H9 (cell line): ENCODE results near the gene TIMM9. TPM values are rescaled to one million over a fixed set of nuclear protein-coding genes. Genes with fewer than 3 reads are reported as not detected.

Experiments
- DNase-seq: peaks from one replicate; pipeline ENCODE4 v3.0.0-alpha.2; 2017
- H2AFZ ChIP-seq: one replicate; pipeline ENCODE4 v1.6.1; 2013; ENCODE audit warnings: mild to moderate bottlenecking, low read length, control low read depth, moderate library complexity
- H2AK5ac ChIP-seq: 2 replicates; pipeline ENCODE4 v1.6.1; 2013; ENCODE audit warnings: low read length, control low read depth, mixed read lengths; ENCODE audit not compliant: insufficient read length
- H2BK120ac ChIP-seq: one replicate; pipeline ENCODE4 v1.6.1; 2013; ENCODE audit warnings: low read depth, mild to moderate bottlenecking, low read length, control low read depth, inconsistent platforms; ENCODE audit not compliant: poor library complexity, severe bottlenecking
- H2BK12ac ChIP-seq: 2 replicates; pipeline ENCODE4 v1.6.1; 2013; ENCODE audit warnings: low read length, control low read depth, mixed read lengths, low read depth; ENCODE audit not compliant: insufficient read length
- H2BK15ac ChIP-seq: 2 replicates; pipeline ENCODE4 v1.6.1; 2013; ENCODE audit warnings: low read depth, low read length, control low read depth
- H2BK20ac ChIP-seq: one replicate; pipeline ENCODE4 v1.6.1; 2013; ENCODE audit warnings: low read depth, mild to moderate bottlenecking, low read length, control low read depth, inconsistent platforms; ENCODE audit not compliant: poor library complexity, severe bottlenecking
- H2BK5ac ChIP-seq: 2 replicates; pipeline ENCODE4 v1.6.1; 2013; ENCODE audit warnings: low read length, control low read depth, mixed read lengths; ENCODE audit not compliant: insufficient read length
- H3K14ac ChIP-seq: 2 replicates; pipeline ENCODE4 v1.6.1; 2013; ENCODE audit warnings: low read length, control low read depth; ENCODE audit not compliant: insufficient read depth
- H3K18ac ChIP-seq: 2 replicates; pipeline ENCODE4 v1.6.1; 2013; ENCODE audit warnings: low read depth, mild to moderate bottlenecking, mixed read lengths, low read length, control low read depth; ENCODE audit not compliant: insufficient read length
- H3K23ac ChIP-seq: 2 replicates; pipeline ENCODE4 v1.6.1; 2013; ENCODE audit warnings: low read length, control low read depth, mixed read lengths, low read depth; ENCODE audit not compliant: insufficient read length
- H3K23me2 ChIP-seq: 2 replicates; pipeline ENCODE4 v1.6.1; 2013; ENCODE audit warnings: low read depth, mild to moderate bottlenecking, mixed read lengths, low read length, control low read depth; ENCODE audit not compliant: insufficient read length, poor library complexity, severe bottlenecking
- H3K27ac ChIP-seq: 2 replicates; pipeline ENCODE4 v1.5.1; 2013; ENCODE audit warnings: low read length, control low read depth, mixed read lengths, low read depth; ENCODE audit not compliant: insufficient read length
- H3K27me3 ChIP-seq: 2 replicates; pipeline ENCODE4 v1.6.1; 2013; ENCODE audit warnings: low read length, control low read depth, inconsistent platforms; ENCODE audit not compliant: insufficient read depth
- H3K4ac ChIP-seq: 2 replicates; pipeline ENCODE4 v1.6.1; 2013; ENCODE audit warnings: low read depth, mild to moderate bottlenecking, control low read depth, inconsistent platforms, low read length, moderate library complexity
- H3K4me1 ChIP-seq: 2 replicates; pipeline ENCODE4 v1.6.1; 2013; ENCODE audit warnings: low read length, control low read depth, inconsistent platforms; ENCODE audit not compliant: insufficient read depth
- H3K4me2 ChIP-seq: 2 replicates; pipeline ENCODE4 v1.6.1; 2013; ENCODE audit warnings: low read length, control low read depth, mixed read lengths; ENCODE audit not compliant: insufficient read length, insufficient read depth
- H3K56ac ChIP-seq: 2 replicates; pipeline ENCODE4 v1.6.1; 2013; ENCODE audit warnings: low read depth, mild to moderate bottlenecking, mixed read lengths, low read length, control low read depth; ENCODE audit not compliant: insufficient read length
- H3K79me1 ChIP-seq: 2 replicates; pipeline ENCODE4 v1.6.1; 2013; ENCODE audit warnings: low read depth, mild to moderate bottlenecking, moderate library complexity, low read length, control low read depth, inconsistent platforms; ENCODE audit not compliant: insufficient read depth, poor library complexity, severe bottlenecking
- H3K79me2 ChIP-seq: 2 replicates; pipeline ENCODE4 v1.6.1; 2013; ENCODE audit warnings: low read length, control low read depth, inconsistent platforms; ENCODE audit not compliant: insufficient read depth
- H3K9ac ChIP-seq: 2 replicates; pipeline ENCODE4 v1.6.1; 2013; ENCODE audit warnings: low read length, control low read depth, mixed read lengths; ENCODE audit not compliant: insufficient read length; ENCODE audit errors: extremely low read depth
- H3K9me3 ChIP-seq: one replicate; pipeline ENCODE4 v1.6.1; 2013; ENCODE audit warnings: low read depth, low read length, inconsistent platforms; ENCODE audit not compliant: control insufficient read depth
- H3T11ph ChIP-seq: one replicate; pipeline ENCODE4 v1.6.1; 2013; ENCODE audit warnings: mild to moderate bottlenecking, low read length, control low read depth, inconsistent platforms
- H4K20me1 ChIP-seq: one replicate; pipeline ENCODE4 v1.6.1; 2013; ENCODE audit not compliant: control insufficient read depth, insufficient read length, insufficient read depth
- H4K5ac ChIP-seq: 2 replicates; pipeline ENCODE4 v1.6.1; 2013; ENCODE audit warnings: low read depth, mild to moderate bottlenecking, mixed read lengths, low read length, control low read depth; ENCODE audit not compliant: insufficient read length
- H4K8ac ChIP-seq: replicated peaks from 2 replicates; pipeline ENCODE4 v1.6.1; 2013; ENCODE audit warnings: low read length, control low read depth, mixed read lengths, low read depth; ENCODE audit not compliant: insufficient read length
- H4K91ac ChIP-seq: 2 replicates; pipeline ENCODE4 v1.6.1; 2013; ENCODE audit warnings: low read depth, mild to moderate bottlenecking, moderate library complexity, mixed read lengths, low read length, control low read depth; ENCODE audit not compliant: insufficient read length
- H3K27ac Mint-ChIP-seq, 3 experiments: 2 replicates in 2 of 3; 3 replicates in 1 of 3; pipeline ENCODE4 v1.8.0; 2020 to 2021; ENCODE audit warnings: mixed read lengths in 3 of 3, mild to moderate bottlenecking in 1 of 3, moderate library complexity in 1 of 3
- H3K27me3 Mint-ChIP-seq: 2 replicates; pipeline ENCODE4 v1.8.0; 2021; ENCODE audit warnings: low read depth, mild to moderate bottlenecking, moderate library complexity, mixed read lengths
- H3K36me3 Mint-ChIP-seq, 3 experiments: 2 replicates in 2 of 3; 3 replicates in 1 of 3; pipeline ENCODE4 v1.8.0; 2020 to 2021; ENCODE audit warnings: low read depth in 3 of 3, mixed read lengths in 3 of 3; ENCODE audit not compliant: insufficient read depth in 1 of 3
- H3K4me1 Mint-ChIP-seq, 2 experiments: 2 replicates each; pipeline ENCODE4 v1.8.0; 2020; ENCODE audit warnings: mixed read lengths in 2 of 2
- H3K4me3 Mint-ChIP-seq, 2 experiments: 2 replicates in 1 of 2; 3 replicates in 1 of 2; pipeline ENCODE4 v1.8.0; 2020 to 2021; ENCODE audit warnings: mild to moderate bottlenecking in 2 of 2, mixed read lengths in 2 of 2, moderate library complexity in 1 of 2
- H3K9me3 Mint-ChIP-seq, 2 experiments: 2 replicates in 1 of 2; 3 replicates in 1 of 2; pipeline ENCODE4 v1.8.0; 2020; ENCODE audit warnings: mild to moderate bottlenecking in 2 of 2, mixed read lengths in 2 of 2, moderate library complexity in 1 of 2
- WGBS: extraction: QIAGEN DNeasy Blood & Tissue Kit; methylation state at CpG from one replicate; pipeline ENCODE4 v1.1.7; 2013; ENCODE audit warnings: missing lambda C conversion rate, low lambda C conversion rate, mixed read lengths; ENCODE audit not compliant: insufficient read length; ENCODE audit errors: extremely low coverage; 5-methylcytosine and 5-hydroxymethylcytosine counted together
- total RNA-seq: library from RNA; stranded (reverse); gene quantifications from 2 replicates; pipeline ENCODE4 v1.2.1, GENCODE V29; 2021
- TF ChIP-seq, protein P1 (sequence below): fragments of 200-600 bp; sonication (generic); conservative IDR thresholded peaks from 3 replicates; pipeline ENCODE4 v1.8.0; 2021; ENCODE audit warnings: antibody characterized with exemption, mild to moderate bottlenecking

TIMM9 gene
- total RNA-seq, 1 experiment from 2014 or later: 51.4 TPM

DNA sequence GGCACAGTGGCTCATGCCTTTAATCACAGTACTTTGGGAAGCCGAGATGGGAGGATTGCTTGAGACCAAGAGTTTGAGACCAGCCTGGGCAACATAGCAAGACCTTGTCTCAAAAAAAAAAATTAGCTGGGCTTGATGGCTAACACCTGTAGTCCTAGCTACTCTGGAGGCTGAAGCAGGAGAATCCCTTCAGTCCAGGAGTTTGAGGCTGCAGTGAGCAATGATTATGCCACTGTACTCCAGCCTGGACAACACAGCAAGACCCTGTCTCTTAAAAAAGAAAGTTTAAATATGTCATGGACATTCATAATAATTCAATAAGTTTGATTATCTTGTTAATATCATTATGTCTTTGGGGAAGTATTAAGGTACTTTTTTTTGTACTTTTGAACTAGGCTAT lies 39.1 kb upstream of the TIMM9 start:
- H3K4me2 ChIP-seq: no peak overlapping the region
- no peaks in the 10 kb centered on the region for H3K9me3 ChIP-seq
- Mint-ChIP-seq H3K9me3 (no peaks in the 10 kb centered on the region), H3K36me3 (peaks cover 4 to 26% (median 12%) of the 10 kb centered on the region in 3 experiments; a peak in 4 of 7 replicates), H3K4me3 (no peak overlapping the region), H3K27ac (no peak overlapping the region), H3K27me3 (no peaks in the 10 kb centered on the region), H3K4me1 (no peaks in the 10 kb centered on the region)
- no CpG with 5 or more reads among the region's 1 CpG for WGBS
- H2BK12ac ChIP-seq: no peak overlapping the region
- H3K4ac ChIP-seq: no peak overlapping the region
- no peak overlapping the region for H2BK120ac ChIP-seq
- H2BK20ac ChIP-seq: no peak overlapping the region
- no peak overlapping the region for H2BK5ac ChIP-seq
- no peaks in the 10 kb centered on the region for H4K20me1 ChIP-seq
- no peak overlapping the region for H3K27ac ChIP-seq
- H3T11ph ChIP-seq: no peak overlapping the region
- no peak overlapping the region for H3K23ac ChIP-seq
- no peaks in the 10 kb centered on the region for H3K4me1 ChIP-seq
- no peak for DNase-seq
- H2AK5ac ChIP-seq: no peak overlapping the region
- no peaks in the 10 kb centered on the region for H3K27me3 ChIP-seq
- no peak overlapping the region for H3K18ac ChIP-seq
- no peak overlapping the region for H4K8ac ChIP-seq
- no peaks in the 10 kb centered on the region for H3K23me2 ChIP-seq
- H3K14ac ChIP-seq: no peak overlapping the region
- no peak overlapping the region for H3K56ac ChIP-seq
- H2AFZ ChIP-seq: no peak overlapping the region
- H3K79me2 ChIP-seq: no peaks in the 10 kb centered on the region
- no peaks in the 10 kb centered on the region for H3K79me1 ChIP-seq
- no peak overlapping the region for H2BK15ac ChIP-seq
- H4K91ac ChIP-seq: no peak overlapping the region
- no peak overlapping the region for H4K5ac ChIP-seq
- TF ChIP-seq, protein P1, sequence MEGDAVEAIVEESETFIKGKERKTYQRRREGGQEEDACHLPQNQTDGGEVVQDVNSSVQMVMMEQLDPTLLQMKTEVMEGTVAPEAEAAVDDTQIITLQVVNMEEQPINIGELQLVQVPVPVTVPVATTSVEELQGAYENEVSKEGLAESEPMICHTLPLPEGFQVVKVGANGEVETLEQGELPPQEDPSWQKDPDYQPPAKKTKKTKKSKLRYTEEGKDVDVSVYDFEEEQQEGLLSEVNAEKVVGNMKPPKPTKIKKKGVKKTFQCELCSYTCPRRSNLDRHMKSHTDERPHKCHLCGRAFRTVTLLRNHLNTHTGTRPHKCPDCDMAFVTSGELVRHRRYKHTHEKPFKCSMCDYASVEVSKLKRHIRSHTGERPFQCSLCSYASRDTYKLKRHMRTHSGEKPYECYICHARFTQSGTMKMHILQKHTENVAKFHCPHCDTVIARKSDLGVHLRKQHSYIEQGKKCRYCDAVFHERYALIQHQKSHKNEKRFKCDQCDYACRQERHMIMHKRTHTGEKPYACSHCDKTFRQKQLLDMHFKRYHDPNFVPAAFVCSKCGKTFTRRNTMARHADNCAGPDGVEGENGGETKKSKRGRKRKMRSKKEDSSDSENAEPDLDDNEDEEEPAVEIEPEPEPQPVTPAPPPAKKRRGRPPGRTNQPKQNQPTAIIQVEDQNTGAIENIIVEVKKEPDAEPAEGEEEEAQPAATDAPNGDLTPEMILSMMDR: no peak
- H3K9ac ChIP-seq: no peak overlapping the region
